ENCODE measurements around the gene HACE1.
"Not testable (repeated sequence)": the region's sequence is repeated elsewhere in the genome, so short reads cannot be mapped to it uniquely, and the experiment has no call there.

The HACE1 gene

DNA sequence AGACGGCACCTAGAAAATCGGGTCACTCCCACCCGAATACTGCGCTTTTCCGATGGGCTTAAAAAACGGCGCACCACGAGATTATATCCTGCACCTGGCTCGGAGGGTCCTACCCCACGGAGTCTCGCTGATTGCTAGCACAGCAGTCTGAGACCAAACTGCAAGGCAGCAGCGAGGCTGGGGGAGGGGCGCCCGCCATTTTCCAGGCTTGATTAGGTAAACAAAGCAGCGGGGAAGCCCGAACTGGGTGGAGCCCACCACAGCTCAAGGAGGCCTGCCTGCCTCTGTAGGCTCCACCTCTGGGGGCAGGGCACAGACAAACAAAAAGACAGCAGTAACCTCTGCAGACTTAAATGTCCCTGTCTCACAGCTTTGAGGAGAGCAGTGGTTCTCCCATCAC lies 122.2 kb downstream of the HACE1 start:
- not testable (repeated sequence) for DNase-seq (ENCODE audit: low spot score)

DNA sequence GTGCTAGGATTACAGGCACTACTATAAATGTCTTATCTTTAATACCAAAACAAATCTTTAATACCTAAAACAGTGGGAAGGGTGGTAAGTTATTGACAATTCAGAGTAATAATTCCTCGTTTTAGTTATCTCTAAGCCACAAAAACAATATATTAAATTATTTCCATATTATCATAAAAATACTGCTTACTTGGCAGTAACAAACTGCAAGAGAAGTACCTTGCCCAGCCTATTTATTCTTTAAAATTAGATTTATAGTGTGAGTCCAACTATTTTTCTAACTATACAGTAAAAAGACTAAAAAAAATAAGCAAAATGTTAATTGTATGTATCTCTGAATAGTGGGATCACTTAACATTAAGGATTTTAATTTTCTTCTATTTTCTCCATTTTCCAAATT lies 123.2 kb downstream of the HACE1 start:
- no peak for DNase-seq (ENCODE audit: low spot score)

DNA sequence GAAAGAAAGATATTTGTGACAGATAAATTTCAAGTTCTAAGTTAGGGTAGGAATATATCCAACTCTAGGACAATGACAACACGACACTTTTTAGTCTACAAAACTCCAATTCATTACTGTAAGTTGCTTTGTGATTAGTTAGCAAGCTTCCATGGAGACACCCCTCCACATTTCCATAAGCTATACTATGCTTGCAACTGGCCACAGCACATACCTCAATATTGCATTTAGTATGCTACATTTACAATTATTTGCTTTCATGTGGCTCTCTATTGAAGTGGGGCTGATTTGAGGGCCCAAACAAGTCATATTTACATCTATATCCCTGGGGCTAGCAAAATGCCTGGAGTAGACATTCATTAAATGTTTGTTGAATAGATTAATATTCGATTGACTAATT lies 129.3 kb downstream of the HACE1 start:
- no peak for DNase-seq (ENCODE audit: low spot score)

DNA sequence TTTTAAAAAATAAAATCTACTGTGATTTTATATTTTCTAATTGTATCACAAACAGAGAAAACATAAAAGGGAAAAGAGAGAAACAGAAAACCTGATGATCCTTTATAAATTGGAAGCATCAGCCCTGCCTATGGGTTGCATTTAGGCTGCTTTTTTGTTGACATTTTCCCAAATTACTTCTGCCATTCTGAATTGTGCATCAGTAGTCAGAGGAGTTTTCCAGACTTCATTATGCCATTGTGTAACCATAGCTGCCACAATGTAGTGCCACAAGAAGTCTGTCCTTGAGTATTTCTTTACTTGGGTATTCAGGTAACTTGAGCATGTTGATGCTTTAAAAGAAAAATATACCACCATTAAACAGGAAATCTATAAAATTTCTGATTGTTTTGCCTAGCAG lies 130.3 kb downstream of the HACE1 start:
- DNase-seq (ENCODE audit: low spot score) = no peak

DNA sequence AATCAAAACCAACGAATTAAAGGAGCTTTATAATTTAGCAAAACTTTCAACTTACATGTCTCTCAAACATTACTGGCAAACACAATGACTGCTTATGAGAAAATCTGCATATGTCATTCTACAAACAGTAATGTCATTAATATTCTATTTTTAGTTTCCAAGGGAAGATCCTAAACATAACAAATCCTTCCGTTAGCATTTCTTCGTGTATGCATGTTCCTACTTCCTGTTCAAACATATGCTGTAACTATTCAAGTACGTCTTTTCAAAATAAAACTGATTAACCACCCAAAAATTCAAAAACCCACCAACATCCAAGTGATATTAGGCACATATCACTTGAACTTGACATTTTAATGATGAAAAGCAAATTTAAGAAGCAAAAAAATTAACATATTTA lies 131.3 kb downstream of the HACE1 start:
- no peak for DNase-seq (ENCODE audit: low spot score)

DNA sequence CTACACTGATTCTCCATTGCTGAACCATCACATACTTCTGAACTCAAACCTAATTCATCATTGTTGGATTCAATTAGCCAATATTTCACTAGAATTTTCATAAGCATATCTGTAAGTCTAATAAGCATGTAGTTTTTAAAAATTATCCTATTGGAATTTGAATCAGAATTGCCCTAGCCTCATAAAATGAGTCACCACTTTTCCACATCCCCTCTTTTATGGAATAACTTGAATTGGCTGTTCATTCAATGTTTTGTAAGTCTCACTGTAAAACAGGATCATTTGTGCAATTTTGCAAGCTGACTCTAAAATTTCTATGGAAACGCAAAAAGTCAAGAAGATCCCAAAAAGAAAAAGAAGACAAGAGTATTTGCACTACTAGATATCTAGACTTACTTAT lies 141.0 kb downstream of the HACE1 start:
- no peak for DNase-seq (ENCODE audit: low spot score)

DNA sequence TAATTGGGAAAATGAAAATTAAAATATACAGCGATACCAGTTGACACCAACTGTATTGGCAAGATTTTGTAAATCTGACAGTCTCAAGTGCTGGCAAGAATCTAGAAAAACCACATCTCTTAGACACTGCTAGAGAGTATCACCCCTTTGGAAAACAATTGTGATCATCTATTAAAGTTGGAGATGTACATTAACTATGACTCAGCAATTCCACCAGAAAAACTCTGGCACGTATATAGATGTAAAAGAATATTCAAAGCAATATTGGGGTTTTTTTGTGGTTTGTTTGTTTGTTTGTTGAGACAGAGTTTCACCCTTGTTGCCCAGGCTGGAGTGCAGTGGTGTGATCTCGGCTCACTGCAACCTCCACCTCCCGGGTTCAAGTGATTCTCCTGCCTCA lies 142.9 kb downstream of the HACE1 start:
- DNase-seq (ENCODE audit: low spot score) = no peak

DNA sequence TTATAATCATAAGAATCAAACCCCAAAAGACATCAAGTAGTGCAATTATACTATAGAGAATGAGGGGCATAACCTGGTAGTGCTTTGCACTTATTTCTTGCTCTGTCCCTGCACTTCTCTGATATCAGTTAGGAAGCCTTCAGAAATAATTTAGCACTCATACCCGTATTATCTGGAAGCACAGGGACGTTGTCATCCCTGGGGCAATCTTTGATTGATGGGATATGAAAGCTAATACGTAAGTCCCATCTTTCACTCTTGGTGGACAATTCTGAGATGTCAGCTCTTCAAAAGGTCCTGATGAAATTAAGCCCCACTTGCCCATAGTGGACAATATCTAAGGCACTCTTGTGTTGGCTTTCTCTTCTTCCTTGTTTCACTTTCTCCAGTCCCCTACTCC lies 144.9 kb downstream of the HACE1 start:
- DNase-seq (ENCODE audit: low spot score) = no peak

DNA sequence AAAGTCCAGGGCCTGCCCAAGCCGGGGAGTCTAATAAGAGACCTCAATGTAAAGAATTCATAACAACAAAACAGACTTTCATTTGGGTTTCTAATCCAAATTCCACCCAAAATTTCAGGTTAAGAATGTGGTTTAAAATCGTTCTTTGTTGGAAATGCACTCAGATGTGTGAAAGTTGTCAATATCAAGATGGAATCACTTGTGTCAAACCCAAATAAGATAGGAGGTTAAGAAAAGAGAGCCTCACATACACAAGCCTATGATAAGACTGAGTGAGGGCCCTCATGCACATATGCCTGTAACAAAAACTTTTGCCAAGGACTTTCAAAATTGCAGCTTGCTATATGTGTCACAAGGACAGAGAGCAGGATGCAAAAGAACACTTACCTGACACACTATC lies 145.7 kb downstream of the HACE1 start:
- DNase-seq (ENCODE audit: low spot score) = no peak

DNA sequence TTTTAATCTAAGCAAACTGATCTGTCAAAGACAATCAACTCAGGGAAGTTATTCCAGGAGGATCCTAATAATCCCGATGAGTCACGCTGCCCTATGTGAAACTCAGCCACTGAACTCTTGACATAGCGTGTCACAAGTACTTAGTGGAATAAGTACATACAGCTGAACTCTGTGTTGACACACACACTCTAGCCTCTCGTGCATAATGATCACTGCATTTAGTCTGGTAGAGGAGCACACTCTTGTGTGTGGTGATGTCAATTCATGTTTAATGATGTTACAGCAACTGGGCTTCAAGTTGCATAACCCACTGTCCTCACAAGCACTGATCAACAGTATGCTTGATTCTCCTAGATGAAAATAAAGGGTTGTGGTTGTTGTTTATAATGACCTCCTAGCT lies 148.3 kb downstream of the HACE1 start:
- DNase-seq (ENCODE audit: low spot score) = peak; percentile 69

DNA sequence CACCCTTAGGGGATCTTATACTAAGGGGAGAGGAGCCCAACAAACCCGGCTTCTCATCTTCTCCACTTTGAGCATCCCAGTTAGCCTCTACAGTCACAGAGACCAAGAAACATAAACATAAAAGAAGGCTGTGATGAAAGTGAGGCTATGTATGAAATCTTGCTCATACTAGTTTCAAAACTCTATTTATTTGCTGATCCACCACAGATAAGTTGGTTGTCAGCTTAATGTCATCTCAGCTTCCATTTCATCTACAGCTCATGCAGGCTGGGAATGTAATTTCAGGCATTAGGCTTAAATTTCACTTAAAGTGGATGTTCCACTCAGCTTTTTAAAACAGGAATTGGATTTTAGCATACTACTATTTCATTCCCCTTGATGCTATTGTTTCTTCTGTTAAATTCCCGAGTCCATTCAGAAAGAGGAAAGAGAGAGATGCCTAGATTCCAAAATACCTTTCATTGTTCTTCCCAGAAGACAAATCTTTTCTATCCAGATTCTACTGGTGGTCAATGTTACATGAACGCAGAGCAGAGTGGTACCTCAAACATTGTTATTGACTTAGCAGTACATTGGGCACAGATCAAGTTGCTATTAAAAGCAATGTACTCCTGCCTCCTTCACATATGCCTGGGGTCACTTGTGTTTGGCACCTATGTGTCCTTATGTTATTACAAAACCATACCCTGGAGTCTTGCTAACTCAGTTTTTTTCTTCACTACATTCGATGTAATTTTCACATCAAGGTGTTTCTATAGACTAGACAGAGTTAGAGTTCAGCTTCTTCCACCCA lies 149.0 kb downstream of the HACE1 start:
- no peak for DNase-seq (ENCODE audit: low spot score)

DNA sequence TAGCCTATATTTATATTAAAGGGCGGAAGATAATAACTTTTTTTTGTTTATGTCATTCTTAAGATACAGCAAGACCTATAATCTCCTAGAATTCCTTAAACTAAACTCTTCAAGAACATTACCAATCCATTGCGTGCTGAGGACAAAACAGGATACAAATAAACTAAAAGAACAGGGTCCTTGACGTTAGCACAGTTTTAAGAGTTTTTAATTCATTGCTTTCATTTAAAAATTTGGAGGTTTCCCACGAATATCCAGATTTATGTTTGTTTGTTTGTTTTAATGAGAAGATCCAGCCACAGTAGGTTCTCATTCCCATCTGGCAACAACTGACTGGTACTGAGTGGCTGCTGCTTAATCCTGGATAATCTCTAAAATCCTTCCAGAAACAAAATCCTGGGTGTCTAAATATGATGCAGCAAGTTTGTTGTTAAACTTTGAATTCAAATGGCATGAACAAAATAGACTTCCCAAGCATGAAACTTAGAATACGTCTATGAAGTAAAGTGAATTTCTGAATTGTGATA lies 153.7 kb downstream of the HACE1 start:
- no peak for DNase-seq (ENCODE audit: low spot score)

DNA sequence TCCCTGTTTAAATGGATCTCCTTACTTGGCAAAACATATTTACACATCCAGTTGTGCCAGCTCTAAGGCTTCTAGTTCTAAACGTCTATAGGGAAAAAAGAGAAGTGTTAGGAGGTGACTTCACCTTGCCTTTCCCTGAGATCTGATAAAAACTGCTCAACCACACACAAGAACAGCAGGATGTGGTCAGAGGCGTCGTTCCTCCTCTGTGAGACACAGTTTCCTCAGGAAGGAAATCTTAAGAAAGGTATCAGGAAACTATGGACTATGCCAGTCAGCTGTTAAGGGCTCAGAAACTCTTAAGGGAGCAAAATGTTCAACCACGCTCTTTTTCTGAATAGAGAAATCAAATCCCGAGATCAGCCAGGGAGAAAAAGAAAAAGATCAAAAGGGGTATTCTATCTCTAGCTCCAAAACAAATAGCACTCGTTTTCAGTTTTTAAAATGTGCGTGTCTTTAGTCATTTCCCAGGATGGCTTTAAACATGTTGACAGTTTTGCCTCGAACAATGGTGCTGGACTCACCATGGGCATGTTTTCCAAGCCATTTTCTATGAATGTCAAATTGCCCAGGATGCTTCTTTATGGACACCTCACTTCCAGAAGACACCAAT lies 154.5 kb downstream of the HACE1 start:
- DNase-seq (ENCODE audit: low spot score) = peak; percentile 94

DNA sequence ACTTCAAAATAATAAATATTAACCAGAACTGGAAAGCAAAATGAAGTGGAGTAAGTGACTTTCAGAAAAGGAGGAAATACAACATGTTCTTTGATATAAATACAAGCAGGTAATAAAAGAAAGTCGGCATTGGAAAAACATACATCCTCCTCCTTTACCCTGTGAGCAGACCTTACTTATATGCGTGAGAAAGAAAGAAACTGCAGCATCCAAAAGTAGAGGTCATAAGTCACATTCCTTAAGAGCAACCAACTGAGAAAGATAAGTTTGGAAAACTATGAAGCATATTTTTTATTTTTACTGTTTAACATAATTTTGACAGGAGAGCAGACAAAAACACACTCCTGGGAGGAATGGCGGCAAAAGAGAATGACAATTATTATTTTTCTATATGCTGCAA lies 155.5 kb downstream of the HACE1 start:
- DNase-seq (ENCODE audit: low spot score) = peak; percentile 43

DNA sequence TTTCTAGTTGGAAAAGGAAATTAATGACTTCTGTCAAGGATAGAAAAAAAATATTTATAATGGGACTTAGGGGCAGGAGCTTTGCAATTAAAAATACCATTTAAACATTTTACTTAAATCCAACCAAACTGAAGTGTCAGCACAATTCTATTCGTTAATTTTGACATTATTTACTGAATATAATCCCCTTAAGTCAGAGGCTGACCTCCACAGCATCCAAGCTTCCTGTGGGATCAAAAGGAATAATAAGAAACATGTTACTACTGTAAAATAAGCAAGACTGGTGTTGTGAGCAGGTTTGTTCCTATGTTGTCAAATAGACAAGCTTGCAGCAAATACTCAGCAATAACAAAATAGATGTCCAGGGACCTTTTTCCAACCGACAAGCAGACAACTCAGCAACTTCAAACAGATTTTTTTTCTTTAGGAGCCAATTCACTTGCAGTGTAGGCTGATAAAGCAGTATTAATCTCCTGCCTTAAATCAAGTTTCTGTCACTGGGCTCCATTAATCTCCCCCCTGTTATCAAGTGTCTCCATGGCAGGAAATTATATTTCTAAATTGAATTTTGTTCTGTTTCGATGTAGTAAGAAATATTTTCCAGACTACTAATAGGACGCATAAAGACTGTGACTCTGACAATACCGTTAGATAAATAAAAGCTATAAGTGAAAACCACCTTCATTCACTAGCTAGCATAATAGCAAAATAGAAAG lies 157.4 kb downstream of the HACE1 start:
- no peak for DNase-seq (ENCODE audit: low spot score)

DNA sequence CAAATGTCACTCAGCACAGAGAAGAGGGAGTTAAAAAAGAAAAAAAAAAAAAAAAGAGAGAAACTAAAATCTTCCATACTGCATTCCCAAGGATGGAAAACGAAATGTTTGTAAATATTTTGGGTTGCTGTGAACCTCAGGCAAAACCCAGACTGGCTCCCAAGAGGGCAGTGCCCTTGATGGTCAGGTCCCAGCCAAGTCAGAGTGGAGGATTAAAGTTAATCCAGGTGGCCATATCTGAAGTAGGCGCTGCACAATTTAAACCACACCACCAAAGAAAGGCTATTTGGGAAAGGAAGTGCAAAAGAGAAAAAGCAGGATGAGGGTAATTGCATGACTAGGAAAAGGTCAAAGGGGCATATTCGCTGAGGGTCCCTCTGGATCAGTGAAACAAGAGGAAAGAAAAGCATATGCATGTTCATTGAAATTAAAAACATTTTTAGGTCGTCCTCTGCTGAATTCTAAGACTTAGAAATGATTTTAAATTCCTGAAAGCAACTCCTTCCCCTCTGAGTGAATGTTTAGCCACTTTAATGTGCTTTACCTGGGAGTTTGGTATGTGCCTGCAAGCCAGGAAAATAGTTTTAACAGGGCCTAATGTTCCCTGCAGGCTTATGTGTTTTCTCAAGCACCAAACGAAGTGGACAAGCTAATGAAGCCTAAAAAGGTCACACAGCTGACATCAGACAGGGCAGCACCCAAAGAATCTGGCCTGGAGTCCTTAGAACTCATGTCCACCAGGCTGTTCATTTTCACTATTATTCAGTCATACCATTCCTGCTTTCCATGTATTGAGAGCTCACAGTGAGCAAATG lies 159.1 kb downstream of the HACE1 start:
- peak; percentile 84 for DNase-seq (ENCODE audit: low spot score)

DNA sequence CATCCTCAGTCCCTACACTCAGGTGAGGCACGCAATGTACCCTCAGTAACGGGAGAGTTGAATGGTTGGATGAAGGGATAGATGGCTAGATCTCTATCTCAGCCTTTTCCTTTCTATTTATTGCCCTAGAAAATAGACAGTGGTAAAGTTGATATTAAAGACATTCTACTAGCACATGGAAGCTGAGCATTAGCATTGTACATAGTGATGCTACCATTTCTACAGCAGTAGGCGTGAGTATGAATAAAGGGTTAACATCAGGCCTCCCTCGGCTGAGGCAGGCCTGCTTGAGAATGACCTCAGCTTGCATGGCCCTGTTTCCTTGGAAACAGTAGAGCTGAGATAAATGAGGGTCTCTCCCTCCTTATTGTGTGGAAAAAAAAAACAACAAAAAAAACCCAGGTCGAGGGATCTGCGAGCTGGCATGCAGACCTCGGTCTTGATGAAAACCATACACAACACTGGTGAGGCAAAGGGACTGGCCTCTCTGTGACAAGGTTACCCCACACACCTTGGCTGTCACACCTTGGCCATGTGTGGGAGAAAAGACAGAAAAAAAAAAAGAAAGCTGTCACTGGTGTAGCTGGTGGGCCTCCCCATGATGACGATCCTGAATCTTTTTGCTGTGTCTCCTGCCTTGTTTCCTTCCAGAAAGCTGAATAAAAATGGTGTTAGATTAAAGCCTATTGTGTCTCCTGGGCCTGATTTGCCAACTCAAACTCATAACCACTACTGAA lies 160.0 kb downstream of the HACE1 start:
- no peak for DNase-seq (ENCODE audit: low spot score)

DNA sequence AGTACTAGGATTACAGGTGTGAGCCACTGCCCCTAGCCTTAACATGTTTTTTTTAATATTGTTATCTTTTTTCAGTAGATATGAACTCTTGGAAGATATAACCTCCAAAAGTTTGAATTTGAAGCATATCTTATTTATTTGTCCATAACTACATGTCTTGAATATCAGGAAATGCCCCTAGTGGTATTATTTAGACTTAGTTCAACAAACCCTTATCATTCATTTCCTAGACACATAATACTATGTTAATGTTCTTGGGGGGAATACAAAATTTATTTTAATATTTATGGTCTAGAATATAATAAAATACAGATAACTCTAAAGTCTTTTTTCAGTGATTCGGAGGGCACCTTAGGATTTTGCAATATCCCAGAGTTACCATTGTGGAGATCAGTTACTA lies 160.7 kb downstream of the HACE1 start:
- no peak for DNase-seq (ENCODE audit: low spot score)

DNA sequence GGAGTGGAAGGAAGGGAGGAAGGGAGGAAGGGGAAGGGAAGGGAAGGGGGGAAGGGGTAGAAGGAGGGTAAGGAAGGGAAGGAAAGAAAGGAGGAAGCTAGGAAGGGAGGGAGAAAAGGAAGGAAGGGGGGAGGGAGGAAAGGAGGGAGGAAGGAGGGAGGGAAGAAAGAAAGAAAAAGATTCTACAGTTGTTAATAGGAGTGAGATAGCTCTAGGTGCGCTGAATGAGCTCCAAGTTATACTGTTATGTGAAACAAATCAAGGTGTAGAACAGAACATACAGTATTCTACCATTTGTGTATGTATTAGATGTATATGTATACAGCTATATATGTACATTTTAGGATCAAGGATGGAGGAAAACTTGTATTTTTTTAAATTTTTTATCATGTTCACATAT lies 167.7 kb downstream of the HACE1 start:
- DNase-seq (ENCODE audit: low spot score) = no peak

DNA sequence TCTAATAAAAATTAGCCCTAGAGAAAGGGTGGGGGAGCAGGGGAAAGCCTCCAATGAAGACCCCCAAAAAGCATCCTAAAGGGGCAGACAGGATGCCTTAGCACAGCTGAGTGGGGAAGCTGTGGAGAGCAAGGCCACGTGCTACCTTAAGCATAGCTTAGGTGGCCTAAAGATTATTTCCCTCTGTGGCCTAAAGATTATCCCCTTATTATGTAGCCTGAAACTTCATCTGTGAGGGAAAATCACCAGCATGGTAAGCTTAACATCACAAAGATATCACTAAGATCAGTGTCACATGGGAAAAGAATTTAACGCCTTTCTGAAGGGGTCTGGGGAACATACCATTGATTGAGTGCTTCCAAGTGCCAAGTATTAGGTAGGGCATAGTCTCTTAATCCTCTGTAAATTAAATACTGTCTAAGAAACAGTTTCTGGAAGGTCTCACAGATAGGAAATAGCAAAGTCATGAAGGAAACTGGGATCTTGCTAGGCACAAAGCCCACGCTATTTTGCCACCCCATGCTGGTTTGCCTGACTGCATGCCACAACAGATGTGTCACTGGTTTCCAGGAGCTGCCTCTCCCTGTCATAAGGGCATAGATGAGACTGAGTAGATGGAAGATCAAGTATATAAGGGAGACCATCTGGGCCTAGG lies 170.0 kb downstream of the HACE1 start:
- DNase-seq (ENCODE audit: low spot score) = peak; percentile 78

All from kidney tubule cell (primary cell).